SKM-1 (cell line): Measurements from ENCODE around the gene MIER2.

ENCODE experiments used
- DNase-seq: peaks from one replicate; lab custom pipeline; 2025; ENCODE audit not compliant: unreplicated experiment; lab: John Stamatoyannopoulos, UW

Gene MIER2

DNA sequence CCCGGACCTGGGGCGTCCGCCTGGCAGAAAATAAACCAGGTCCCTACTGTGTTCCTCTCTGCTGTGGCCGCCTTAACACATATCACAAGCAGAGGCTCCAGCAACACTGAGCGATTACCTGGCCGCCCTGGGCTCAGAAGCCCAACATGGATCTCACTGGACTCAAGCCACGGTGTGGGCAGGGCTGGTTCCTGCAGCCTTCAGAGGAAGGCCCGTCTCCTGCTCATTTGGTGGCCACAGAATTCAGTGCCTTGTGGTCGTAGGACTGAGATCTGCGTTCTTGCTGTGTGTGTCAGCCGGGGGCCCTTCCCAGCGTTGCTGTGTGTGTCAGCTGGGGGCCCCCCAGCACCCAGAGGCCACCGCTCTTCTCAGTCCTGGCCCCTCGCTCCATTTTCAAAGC is 34.1 kb upstream of the MIER2 start:
- no peak for DNase-seq

DNA sequence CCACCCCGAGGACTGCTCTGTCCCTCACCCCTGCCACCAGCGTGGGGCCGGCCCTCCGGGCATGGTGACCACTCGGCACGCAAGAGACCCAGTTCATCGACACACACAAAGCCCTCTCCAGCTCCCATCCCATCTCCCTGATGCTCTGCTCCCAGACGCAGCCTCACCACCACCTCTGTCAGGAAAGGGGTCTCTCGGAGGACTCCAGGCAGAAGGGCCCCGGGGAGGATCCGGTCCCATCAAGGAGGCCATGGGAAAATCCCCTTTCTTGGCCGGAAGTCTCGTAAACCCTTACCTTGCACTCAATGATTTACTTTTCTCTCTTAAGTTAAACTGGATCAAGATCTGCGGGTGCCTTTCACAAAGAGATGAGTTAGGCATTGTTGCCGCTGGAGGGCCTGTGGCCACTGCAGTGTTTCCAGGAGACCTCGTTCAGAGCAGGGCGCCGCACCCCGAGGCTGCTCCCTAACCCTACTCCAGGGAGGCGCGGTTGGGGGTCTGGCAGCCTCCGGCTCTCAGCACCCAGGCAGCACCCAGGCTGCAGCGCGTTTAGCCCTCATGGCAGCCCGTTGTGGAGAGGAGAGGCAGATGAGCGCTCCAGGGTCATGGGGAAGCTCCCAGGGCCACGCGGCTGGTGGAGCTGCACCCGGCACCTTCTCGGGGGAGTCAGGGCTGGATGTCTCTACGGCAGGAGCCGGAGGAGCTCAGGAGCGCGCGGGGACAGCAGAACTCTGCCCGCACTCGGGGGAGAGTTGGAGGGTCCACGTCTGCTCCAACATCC is 33.4 kb upstream of the MIER2 start:
- DNase-seq, result no peak

DNA sequence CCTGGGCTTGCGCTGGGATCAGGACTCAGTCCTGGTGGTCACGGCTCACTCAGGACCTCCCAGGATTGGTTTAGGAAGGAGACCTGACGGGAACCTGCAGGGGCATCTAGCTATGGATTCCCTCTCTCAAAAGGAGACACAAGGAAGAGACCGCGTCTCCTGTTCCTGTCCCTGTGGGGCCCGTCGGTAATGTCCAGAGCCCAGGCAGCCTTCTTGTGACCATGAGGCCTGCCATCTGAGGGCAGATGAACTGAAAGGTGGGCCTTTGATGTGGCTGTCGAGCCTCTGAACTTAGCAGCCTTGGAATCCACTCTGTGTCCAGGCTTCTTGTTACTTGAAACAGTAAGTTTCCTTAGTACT is 31.5 kb upstream of the MIER2 start:
- DNase-seq, result no peak

DNA sequence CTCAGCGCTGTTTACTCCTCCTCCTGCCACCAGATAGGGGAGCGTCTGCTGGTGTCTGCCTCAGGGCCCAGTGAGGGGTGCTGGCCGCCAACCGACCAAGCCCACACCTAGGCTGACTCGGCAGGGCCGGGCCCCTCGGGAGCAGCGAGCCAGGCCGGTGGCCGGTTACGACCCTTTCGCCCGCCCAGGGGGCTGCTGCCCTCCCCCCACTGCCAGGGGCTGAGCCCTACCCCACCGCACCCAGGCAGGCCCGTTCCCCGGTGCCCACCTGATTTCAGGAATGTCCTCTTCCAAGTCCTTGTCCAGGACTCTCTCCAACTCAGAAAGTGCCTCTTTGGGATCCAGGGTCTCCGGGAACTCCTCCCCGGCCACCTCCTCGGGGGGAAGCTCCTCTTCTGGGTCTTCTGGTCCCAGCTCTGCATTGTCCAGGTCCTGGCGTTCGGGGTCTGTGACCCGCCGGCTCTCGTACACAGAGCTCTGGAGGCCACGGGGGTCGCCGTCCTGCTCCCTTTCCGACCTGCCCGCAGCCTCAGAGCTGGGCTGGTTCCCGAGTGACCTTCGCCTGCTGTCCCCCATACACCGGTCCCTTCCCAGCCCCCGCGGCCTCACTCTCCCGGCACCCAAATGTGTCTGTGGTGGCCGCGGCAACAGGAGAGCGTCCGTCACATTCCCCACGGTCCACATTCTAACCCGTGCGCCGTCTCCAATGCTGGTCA is 31.0 kb upstream of the MIER2 start:
- DNase-seq, result no peak

DNA sequence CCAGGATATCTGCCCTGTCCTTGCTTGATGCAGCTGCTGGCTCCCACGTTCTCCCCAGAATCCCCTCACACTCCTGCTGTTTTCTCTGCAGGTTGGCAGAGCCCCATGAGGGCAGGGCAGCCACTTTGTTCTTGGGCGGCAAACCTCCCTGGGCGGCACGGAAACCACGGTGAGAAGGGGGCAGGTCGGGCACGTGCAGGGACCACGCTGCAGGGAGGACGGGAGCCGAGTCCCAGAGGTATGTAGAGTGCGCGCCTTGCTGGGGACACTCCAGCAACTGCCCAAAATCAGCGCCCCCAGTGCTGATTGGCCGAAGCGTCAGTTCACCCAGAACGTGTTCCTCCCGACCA is 30.3 kb upstream of the MIER2 start:
- DNase-seq, result no peak

DNA sequence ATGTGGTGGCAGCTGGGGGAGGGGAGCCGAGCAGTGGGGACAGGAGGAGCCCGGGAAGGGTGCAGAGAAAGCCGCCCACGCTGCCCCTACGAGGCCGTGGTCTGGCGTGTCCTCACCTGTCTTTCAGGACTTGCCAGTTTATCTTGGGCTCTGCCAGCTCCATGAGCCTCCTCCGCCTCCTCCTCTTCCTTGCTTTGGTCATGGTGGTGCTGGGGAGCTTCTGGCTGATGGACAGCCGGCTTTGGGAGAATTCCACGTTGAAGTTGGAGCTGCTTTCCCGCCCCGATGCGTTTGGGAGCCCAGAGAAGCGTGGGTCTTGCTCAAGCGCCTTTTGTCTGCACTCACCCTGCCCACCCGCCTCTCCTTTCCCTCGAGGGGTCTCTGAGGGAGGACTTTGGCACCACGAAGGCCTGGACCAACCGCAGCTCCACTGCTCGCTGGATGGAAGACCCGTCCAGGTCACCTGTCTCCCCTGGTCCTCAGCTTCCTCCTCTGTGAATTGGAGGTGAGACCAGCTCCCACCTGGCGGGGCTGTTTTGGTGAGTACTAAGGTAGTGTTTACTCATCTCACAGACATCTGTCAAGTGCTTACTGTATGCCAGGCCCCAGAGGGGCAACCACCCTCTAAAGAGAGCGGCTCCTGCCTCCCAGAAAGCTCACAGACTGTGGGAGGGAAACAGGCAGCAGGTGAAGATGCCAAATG is 29.7 kb upstream of the MIER2 start:
- no peak for DNase-seq

DNA sequence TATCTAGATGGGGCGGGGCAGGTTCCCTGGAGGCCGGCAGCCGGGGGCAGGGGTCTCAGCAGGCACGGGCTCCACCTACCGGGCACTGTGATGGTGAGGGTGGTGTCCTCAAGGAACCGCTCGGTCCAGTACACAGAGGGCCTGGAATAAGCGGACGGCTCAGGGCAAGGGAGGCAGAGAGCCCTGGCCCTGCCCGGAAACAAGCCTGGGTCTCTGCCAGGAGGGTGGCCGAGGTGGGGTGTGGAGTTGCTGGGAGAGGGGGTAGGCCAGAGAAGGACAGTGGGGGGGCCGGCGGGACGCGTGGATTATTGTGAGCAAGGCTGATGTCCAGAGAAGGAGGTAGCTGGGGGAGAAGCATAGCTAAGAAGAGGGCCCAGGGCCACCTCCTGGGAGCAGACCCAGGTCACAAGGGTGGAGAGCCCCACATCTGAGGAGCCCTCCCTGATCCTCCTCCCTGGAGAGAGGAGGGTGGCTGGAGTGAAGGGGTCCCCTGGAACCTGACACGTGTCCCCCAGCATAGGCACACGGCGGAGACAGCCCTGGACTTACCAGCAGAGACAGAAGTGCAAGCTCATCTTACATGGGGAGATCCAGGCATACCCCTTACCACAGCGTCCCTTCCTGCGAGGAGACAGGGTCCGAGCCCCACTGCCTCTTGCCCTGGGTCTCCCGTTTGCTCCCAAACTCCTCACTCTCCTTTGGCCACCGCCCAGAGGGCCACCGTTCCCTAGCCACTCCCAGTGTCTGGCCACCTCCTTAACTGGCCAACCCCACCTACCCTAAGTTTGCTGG is 29.0 kb upstream of the MIER2 start:
- no peak for DNase-seq

DNA sequence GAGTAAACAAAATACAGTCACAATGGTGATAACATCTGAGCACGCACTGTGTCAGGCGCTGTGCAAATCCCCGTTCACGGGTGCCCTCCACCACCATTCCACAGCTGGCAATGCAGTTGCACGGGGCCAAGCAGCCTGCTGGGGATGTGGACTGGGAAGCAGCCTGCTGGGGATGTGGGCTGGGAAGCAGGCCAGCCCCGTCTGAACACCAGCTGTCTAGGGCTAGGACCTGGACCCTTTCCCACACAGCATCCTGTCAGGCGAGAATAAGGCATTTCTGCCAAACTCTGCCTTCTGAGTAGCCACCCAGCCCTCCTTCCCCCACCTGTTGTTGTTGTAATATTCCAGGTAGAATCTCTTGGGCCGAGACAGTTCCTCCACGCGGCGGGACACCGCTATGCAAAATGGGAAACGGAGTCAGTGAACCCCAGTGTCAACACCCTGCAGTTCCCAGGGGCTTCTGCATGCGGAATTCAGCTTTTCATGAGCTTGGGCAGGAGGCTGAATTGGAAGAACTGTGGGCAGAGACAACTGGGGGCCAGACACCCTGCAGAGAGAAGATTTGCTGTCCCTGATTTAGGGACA is 27.8 kb upstream of the MIER2 start:
- no peak for DNase-seq

DNA sequence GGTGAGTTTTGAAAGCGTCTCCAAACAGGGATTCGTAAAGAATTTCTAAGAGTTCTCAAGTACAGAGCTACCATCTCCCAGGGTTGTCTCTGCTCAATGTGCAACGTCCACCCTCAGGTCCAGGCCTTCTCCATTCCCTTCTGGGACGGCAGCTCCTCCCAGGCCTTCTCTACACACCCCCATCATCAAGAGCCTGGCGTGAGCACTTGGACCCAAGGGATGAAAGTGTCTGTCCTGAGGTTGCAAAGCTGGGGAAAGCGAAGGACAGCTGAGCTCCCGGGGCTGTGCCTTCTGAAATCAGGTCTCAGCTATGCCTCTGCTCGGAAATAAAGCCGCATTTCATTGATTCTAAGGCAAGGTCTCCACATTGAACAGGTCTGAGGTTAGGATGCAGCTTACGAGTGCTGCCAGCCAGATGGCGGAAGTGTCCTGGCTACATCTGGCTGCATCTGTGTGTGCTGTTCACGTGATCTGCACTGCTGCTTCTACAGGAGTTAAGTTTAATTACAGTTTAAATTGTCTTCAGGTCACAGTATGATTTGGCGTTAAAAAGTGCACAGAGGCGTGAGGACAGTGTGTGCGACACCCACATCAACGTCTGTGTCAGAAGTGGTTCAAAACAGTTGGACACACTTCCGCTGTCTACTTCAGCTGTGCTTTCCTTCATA is 27.0 kb upstream of the MIER2 start:
- no peak for DNase-seq

DNA sequence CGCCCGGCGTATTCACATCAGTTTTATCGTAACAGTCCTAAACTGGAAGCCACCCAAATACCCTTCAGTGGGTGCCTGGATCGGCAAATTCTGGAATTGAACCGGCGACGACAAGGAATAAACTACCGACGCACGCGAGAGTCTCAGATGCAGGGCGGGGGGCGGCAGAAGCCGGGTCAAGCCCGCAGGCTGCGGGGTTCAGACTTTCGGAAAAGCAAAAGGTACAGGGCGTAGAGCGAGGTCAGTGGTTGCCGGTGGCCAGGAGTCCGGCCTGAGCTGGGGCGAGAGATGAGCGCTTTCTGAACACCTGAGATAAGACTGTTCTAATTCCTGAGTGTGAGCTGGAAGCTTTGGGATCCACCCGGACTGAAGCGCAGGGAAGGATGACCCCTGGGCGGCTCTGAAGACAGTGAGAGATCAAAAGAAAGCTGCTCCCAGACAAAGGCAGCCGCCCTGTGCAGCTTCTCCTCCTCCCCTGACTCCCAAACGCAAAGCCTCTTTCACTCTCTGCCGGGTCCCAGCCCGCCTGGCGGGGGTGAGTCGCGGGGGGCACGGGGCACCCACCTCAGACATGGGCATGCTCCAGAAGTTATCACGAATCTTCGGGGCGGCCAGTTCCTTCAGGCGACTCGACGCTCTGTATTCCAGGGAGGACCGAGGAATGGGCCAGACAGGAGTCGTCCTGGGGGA is 26.2 kb upstream of the MIER2 start:
- DNase-seq, result no peak

DNA sequence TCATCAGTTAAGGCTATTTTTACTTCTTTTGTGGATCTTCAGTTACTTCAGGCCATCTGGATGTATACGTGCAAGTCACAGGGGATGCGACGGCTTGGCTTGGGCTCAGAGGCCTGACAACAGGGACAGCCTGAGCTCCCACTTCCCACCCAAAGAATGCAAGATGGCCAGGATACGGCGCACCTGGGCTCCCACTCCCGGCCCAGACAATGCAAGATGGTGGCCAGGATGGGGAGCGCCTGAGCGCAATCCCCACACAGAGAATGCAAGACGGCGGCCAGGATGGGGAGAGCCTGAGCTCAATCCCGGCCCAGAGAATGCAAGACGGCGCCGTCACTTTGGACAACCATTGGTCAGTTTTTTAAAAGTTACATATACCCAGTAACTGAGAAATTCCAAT is 25.3 kb upstream of the MIER2 start:
- no peak for DNase-seq

DNA sequence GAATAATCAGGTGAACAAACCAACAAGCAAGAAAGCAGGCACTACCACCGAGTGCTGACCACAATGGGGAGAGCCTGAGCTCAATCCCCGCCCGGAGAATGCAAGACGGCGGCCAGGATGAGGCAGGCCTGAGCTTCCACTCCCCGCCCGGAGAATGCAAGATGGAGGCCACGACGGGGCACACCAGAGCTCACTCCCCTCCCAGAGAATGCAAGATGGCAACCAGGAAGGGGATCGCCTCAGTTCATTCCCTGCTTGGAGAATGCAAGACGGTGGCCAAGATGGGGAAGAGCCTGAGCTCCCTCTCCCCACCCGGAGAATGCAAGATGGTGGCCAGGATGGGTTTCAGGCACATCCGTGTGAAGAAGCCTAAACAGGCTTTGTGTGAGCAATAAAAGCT is 24.7 kb upstream of the MIER2 start:
- no peak for DNase-seq

DNA sequence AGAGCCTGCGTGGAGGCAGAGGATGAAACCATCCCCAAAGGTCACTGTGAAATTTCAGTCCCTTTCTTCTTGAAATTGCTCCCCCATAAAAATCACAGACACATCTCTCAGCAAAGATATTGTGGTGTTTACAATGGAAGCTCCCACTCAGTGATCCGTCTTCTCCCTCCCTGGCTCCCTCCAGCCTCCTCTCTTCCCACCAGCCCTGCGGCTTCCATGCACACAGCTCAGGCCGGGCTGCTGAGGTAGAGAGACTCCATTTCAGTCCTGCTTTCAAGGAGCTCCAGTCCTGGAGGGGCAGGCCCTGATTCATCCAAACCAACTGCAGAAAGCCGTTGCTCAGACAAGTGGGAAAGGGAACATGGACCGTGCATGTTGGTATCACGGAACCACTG is 24.0 kb upstream of the MIER2 start:
- no peak for DNase-seq

DNA sequence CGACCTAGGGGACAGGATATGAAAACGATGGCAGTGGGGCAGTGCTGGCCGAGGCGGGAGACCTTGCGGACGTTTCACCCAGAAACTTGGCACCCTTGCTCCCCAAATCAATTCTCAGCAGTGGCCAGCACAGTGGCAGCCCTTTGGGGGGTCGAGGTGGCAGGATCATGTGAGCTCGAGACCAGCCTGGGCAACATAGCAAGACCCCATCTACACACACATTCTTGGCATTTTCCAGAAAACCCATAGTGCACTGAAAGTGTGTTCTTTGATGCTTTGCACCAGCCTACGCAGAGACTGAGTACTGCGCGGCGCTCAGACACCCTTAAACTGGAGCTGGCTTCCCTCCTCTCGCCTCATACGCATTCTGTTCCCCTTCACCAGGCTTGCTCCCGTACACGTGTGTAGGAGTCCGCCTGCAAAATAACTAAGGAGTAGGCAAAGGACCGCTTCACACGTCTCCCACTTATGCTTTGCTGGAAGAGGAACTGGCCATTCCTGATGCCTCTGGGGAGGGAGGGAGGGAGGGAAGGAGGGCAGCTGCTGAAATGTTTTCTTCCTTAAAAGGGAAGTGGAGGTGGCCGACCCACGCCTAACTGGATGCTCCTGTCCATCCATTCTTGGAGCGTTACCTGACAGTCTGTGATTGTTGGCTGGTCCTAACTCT is 23.5 kb upstream of the MIER2 start:
- no peak for DNase-seq

DNA sequence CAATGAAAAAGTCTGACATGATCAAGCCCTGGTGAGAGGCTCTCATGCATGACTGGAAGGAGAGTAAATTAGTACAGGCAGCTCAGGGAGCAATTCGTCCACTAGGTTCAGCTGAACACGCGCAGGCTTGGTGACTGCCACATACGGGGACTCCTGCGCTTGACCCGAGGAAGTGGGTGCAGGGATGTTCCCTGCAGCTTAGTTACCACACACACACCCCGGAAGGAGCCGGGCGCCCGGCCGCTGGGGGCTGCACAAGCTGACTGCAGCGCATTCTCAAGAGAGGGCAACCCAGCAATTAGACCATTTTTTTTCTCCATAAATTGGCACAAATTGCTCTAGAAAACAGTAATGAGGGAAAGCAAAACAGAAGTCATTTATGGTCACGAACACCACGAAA is 23.0 kb upstream of the MIER2 start:
- no peak for DNase-seq

DNA sequence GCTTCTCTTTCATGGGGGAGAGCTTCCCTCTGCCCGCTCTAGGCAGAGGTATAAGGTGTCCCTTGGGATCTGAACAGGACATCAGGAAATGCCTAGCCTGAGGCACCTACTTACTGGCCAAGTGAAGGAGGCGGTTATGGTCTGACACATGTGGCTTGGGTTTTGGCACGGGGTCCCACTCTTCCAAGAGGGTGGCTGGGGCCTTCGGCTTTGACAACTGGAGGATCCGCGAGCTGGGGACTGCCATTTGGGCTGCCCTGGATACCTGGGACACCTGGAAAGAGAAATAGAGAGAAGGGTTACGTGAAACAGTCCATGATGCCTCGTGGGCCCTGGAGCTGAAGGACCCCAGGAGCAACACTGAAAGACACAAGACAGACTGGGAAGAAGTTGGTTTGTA is 22.4 kb upstream of the MIER2 start:
- DNase-seq, result no peak

DNA sequence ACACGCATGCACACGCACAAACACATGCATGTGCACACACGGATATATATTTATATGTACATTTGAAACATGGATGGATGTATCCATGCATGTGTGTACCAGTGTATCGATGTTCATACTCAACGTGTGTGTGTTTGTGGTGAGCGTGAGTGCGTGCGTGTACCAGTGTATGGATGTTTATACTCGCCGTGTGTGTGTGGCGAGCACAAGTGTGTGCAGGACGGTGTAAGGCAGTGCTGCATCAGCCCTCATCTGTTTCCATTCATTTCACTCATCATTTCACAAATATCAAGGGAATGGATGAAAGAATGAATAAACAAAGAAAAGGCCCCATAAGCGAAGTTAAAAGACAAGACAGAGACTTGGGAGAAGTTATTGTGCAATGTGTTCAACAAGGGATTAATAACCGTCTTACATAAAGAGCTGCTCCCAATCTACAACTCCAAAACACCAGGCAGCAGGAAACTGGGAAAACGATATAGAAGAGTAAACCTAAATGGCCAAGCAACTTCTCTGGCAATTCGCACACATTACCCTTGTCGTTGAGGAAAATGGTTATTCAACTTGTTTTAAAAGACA is 21.7 kb upstream of the MIER2 start:
- DNase-seq, result no peak

DNA sequence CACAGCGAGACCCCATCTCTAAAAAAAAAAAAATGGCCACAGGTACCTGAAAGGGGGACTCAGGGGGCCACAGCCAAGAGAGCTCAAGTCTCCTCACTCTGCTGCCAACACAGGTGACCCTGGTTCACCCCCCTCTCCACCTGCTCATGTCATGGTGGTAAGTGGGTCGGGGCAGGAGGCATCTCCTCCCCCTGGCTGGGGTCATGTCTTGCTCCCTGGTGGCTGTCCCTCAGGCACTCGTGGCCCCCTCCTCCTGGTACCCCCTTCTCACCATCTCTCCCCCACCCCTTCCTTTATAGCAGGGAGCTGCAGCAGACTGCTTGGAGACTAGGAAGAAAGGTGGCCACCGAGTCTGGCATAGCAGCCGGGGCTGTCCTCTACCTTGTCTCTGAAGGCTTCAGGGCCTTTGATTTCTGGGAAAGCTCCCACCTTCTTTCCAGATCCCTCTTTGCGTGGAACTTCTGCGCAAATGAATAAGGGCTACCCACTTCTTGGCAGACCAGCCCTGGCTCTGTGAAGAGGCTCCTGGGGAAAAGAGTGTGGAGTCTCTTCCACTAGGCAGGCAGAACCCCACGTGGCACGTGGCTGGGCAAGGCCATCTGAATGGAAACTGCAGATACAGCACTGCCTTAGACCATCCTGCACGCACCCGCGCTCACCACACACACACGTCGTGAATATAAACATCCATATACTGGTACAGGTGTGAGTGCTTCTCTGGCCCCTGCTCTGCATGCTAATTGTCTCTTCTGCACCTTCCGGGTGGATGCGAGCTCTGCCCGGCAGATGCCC is 20.1 kb upstream of the MIER2 start:
- DNase-seq, result no peak
